Measurements from ENCODE around the gene ORMDL1. TPM values are rescaled to one million over a fixed set of nuclear protein-coding genes. Genes with fewer than 3 reads are reported as not detected.
"Not testable (repeated sequence)": the region's sequence is repeated elsewhere in the genome, so short reads cannot be mapped to it uniquely, and the experiment has no call there.

Gene ORMDL1
- polyA plus RNA-seq, 1 donor: 86.6 TPM

DNA sequence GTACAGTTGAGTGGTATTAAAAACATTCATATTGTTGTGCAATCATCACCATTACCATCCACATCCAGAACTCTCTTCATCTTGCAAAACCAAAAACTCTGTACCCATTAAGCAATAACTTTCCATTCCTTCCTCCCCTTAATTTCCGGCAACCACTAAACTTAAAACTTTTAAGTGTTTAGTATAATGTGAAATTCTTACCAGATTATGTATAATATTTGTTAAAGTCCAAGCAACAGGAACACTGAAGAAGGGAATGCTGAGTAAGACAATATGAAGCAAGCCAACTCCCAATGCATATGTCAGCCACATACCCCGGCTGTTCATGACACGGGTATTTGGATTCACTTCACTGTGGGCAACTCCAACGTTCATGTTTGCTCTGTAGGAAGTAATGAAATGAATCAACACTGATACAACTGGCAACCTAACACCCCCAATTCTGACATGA is 1.9 kb downstream of the ORMDL1 start:
- H3K27me3 ChIP-seq (ENCODE audit: control insufficient read depth, insufficient read depth, low read length): no peaks in the 10 kb centered on the region
- peaks cover 9% of the 10 kb centered on the region for H3K4me1 ChIP-seq (ENCODE audit: control insufficient read depth, insufficient read depth, low read length)
- no peak overlapping the region for H3K27ac ChIP-seq (ENCODE audit: low read length)
- no peak overlapping the region for H3K4me3 ChIP-seq (ENCODE audit: low read length)
- H3K36me3 ChIP-seq (ENCODE audit: control insufficient read depth, insufficient read depth, low read length): peaks cover 18% of the 10 kb centered on the region
- DNase-seq: peak in 1 of 2 donors; percentile 25
- no CpG with 5 or more reads among the region's 4 CpGs for WGBS (ENCODE audit: insufficient coverage, low lambda C conversion rate)
- H3K9me3 ChIP-seq (ENCODE audit: control insufficient read depth, low read depth, low read length): no peaks in the 10 kb centered on the region

- DNase-seq: no peak
- no CpG with 5 or more reads among the region's 1 CpG for WGBS (ENCODE audit: insufficient coverage, low lambda C conversion rate)
- Histone ChIP-seq H3K4me3 (ENCODE audit: low read length) (no peak overlapping the region), H3K4me1 (ENCODE audit: control insufficient read depth, insufficient read depth, low read length) (no peaks in the 10 kb centered on the region), H3K27ac (ENCODE audit: low read length) (no peak overlapping the region), H3K36me3 (ENCODE audit: control insufficient read depth, insufficient read depth, low read length) (peaks cover 46% of the 10 kb centered on the region), H3K9me3 (ENCODE audit: control insufficient read depth, low read depth, low read length) (no peaks in the 10 kb centered on the region), H3K27me3 (ENCODE audit: control insufficient read depth, insufficient read depth, low read length) (no peaks in the 10 kb centered on the region)
Measured at GRCh38 chr2:189772212-189772611, 11.9 kb downstream of the ORMDL1 start.

DNA sequence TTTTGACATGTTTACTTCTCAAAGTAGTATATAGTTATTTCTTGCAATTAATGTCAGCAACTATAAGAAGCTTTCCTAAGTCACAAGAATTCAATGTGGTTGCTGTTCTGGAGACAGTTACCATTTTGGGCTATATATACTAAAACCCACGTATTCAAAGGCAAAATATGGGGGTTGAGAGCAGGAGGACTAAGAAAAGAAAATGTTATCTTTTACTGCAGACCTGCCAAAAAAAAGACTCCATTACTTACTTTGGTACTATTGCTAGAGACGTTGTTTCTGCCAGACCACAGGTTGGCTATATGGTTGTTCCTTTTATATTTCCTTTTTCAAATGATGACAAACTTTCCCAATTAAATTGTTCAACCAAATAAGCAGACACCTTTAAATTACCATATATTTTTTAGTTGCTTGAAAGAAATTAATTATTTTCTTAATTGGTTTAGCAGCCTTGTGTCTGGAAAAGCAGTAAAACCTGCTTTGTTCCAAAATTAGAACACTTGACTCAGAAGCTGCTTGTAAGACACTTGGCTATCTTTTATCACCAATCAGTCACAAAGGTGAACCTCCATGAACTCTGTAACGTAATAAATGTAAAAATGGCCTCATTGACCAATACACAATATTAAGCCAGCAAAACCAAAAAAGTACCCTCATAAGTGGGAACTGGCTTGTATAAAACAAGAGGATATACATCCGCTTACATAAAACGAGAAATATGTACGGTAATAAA is 13.4 kb downstream of the ORMDL1 start:
- H3K4me3 ChIP-seq (ENCODE audit: low read length): no peak overlapping the region
- H3K27ac ChIP-seq (ENCODE audit: low read length): no peak overlapping the region
- no peak for DNase-seq
- no peaks in the 10 kb centered on the region for H3K4me1 ChIP-seq (ENCODE audit: control insufficient read depth, insufficient read depth, low read length)
- H3K27me3 ChIP-seq (ENCODE audit: control insufficient read depth, insufficient read depth, low read length): no peaks in the 10 kb centered on the region
- peaks cover 42% of the 10 kb centered on the region for H3K36me3 ChIP-seq (ENCODE audit: control insufficient read depth, insufficient read depth, low read length)
- 54% methylated on average over 5 of the region's 6 CpGs for WGBS (ENCODE audit: insufficient coverage, low lambda C conversion rate)
- H3K9me3 ChIP-seq (ENCODE audit: control insufficient read depth, low read depth, low read length): no peaks in the 10 kb centered on the region

GRCh38 chr2:189763908-189764661 is 20.1 kb downstream of the ORMDL1 start:
- WGBS (ENCODE audit: insufficient coverage, low lambda C conversion rate): no CpG with 5 or more reads among the region's 4 CpGs
- Histone ChIP-seq H3K27me3 (ENCODE audit: control insufficient read depth, insufficient read depth, low read length) (no peaks in the 10 kb centered on the region), H3K4me3 (ENCODE audit: low read length) (no peak overlapping the region), H3K4me1 (ENCODE audit: control insufficient read depth, insufficient read depth, low read length) (peaks cover 3% of the 10 kb centered on the region), H3K9me3 (ENCODE audit: control insufficient read depth, low read depth, low read length) (no peaks in the 10 kb centered on the region), H3K27ac (ENCODE audit: low read length) (no peak overlapping the region), H3K36me3 (ENCODE audit: control insufficient read depth, insufficient read depth, low read length) (peaks cover 4% of the 10 kb centered on the region)
- no peak for DNase-seq

GRCh38 chr2:189762551-189763298 is 21.4 kb downstream of the ORMDL1 start, which contains the start of gene OSGEPL1:
TSS of gene OSGEPL1 (minus strand) at chr2:189762792. CDS start at chr2:189761640, 1,152 bp downstream.
- H3K27me3 ChIP-seq (ENCODE audit: control insufficient read depth, insufficient read depth, low read length): no peaks in the 10 kb centered on the region
- peak within 1 kb of the TSS; percentile 83 for H3K4me3 ChIP-seq (ENCODE audit: low read length)
- peaks cover 6% of the 10 kb centered on the region for H3K36me3 ChIP-seq (ENCODE audit: control insufficient read depth, insufficient read depth, low read length)
- peak within 1 kb of the TSS; percentile 87 for H3K27ac ChIP-seq (ENCODE audit: low read length)
- peaks cover 3% of the 10 kb centered on the region for H3K4me1 ChIP-seq (ENCODE audit: control insufficient read depth, insufficient read depth, low read length)
- H3K9me3 ChIP-seq (ENCODE audit: control insufficient read depth, low read depth, low read length): no peaks in the 10 kb centered on the region
- DNase-seq: peak; percentile 94 to 97
- WGBS (ENCODE audit: insufficient coverage, low lambda C conversion rate): no CpG with 5 or more reads among the region's 33 CpGs

DNA sequence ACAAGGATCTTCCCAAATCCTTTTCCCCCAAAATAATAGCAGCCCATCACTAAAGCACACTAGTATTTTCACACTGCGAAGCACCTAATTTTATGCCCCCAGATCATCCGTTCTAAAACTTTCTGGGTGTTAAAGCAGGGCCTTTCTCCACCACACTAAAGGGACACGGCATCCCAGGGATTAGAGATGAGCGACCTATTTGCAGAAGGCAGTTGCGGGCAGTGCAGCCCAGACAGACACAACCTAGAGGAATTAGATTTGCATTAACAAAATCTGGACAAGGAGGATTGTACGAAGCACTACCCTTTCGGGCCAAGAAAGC is 21.9 kb downstream of the ORMDL1 start:
- H3K27ac ChIP-seq (ENCODE audit: low read length): peak overlapping the region; percentile 87
- no peaks in the 10 kb centered on the region for H3K9me3 ChIP-seq (ENCODE audit: control insufficient read depth, low read depth, low read length)
- H3K4me3 ChIP-seq (ENCODE audit: low read length): peak overlapping the region; percentile 83
- peaks cover 6% of the 10 kb centered on the region for H3K36me3 ChIP-seq (ENCODE audit: control insufficient read depth, insufficient read depth, low read length)
- no peak for DNase-seq
- no CpG with 5 or more reads among the region's 7 CpGs for WGBS (ENCODE audit: insufficient coverage, low lambda C conversion rate)
- H3K4me1 ChIP-seq (ENCODE audit: control insufficient read depth, insufficient read depth, low read length): peaks cover 3% of the 10 kb centered on the region
- no peaks in the 10 kb centered on the region for H3K27me3 ChIP-seq (ENCODE audit: control insufficient read depth, insufficient read depth, low read length)

DNA sequence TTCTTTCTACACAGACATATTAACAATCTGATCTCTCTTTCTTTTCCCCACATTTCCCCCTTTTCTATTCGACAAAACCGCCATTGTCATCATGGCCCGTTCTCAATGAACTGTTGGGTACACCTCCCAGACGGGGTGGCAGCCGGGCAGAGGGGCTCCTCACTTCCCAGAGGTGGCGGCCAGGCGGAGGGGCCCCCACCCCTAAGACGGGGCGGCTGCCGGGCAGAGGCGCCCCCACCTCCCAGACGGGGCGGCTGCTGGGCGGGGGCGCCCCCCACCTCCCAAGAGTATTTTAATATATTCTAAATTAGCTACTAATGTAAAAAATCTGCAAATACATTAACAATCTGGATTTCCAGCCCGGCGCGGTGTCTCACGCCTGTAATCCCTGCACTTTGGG is 24.0 kb downstream of the ORMDL1 start:
- not testable (repeated sequence) for H3K4me3 ChIP-seq (ENCODE audit: low read length); H3K9me3 ChIP-seq (ENCODE audit: control insufficient read depth, low read depth, low read length); H3K27ac ChIP-seq (ENCODE audit: low read length); H3K36me3 ChIP-seq (ENCODE audit: control insufficient read depth, insufficient read depth, low read length); DNase-seq; H3K4me1 ChIP-seq (ENCODE audit: control insufficient read depth, insufficient read depth, low read length); H3K27me3 ChIP-seq (ENCODE audit: control insufficient read depth, insufficient read depth, low read length)
- no CpG with 5 or more reads among the region's 19 CpGs for WGBS (ENCODE audit: insufficient coverage, low lambda C conversion rate)

DNA sequence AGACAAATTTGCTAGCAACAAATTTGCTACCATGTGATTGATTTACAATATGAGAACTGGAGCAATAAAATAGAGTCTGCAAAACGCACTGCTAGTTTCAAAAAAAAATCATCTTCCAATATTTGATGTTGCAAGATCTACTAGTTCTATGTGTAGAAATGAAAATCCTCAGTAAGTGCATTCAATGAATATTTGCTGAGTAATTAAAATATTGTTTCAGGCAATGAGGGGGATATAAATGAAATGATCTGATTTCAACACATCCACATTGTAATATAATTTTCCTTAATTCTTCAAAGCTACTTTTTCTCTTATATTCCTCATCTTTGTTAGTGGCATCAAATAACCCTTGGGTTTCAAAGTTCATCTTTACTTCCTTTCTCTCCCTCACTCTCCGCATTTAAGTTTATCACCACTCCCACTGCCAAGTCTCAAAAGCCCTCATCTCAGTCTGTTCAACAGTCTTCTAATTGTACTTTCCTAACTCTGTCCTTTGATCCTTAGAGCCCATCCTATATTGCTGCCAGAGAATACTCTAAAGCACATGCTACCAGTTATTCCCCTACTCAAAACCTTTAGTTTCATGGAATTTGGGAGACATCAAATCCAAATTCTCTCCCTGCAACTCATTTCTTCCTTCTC is 27.7 kb downstream of the ORMDL1 start:
- no peak overlapping the region for H3K4me3 ChIP-seq (ENCODE audit: low read length)
- peak in 1 of 2 donors; percentile 59 for DNase-seq

DNA sequence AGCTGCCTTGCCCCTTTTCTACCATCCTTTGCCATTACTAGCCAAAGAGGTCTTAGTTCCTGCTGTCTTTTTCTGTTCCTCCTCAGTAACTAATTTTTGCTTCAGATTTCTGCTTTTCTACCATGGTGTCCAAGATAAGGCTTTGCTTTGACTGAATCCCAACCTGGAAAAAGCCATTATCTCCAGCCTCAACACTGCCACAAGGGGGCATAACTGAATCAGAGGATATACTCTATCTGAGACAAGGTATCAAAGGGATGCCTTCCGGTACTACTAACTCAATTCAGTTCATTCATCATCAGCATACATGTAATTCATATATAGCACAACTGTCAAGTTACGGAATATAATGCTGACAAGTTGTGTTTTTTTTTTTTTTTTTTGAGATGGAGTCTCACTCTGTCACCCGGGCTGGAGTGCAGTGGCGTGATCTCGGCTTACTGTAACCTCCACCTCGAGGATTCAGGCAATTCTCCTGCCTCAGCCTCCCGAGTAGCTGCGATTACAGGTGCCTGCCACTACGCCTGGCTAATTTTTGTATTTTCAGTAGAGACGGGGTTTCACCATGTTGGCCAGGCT is 33.0 kb downstream of the ORMDL1 start:
- Histone ChIP-seq H3K4me3 (ENCODE audit: low read length) (no peak overlapping the region), H3K4me1 (ENCODE audit: control insufficient read depth, insufficient read depth, low read length) (peaks cover 2% of the 10 kb centered on the region), H3K27ac (ENCODE audit: low read length) (no peak overlapping the region), H3K9me3 (ENCODE audit: control insufficient read depth, low read depth, low read length) (no peaks in the 10 kb centered on the region), H3K27me3 (ENCODE audit: control insufficient read depth, insufficient read depth, low read length) (no peaks in the 10 kb centered on the region), H3K36me3 (ENCODE audit: control insufficient read depth, insufficient read depth, low read length) (peaks cover 23% of the 10 kb centered on the region)
- peak in 1 of 2 donors; percentile 27 for DNase-seq
- no CpG with 5 or more reads among the region's 10 CpGs for WGBS (ENCODE audit: insufficient coverage, low lambda C conversion rate)

More for the DNA sequence above, 27.7 kb downstream of the ORMDL1 start:
- Histone ChIP-seq H3K9me3 (ENCODE audit: control insufficient read depth, low read depth, low read length) (no peaks in the 10 kb centered on the region), H3K36me3 (ENCODE audit: control insufficient read depth, insufficient read depth, low read length) (peaks cover 6% of the 10 kb centered on the region), H3K27me3 (ENCODE audit: control insufficient read depth, insufficient read depth, low read length) (no peaks in the 10 kb centered on the region), H3K4me1 (ENCODE audit: control insufficient read depth, insufficient read depth, low read length) (peaks cover 3% of the 10 kb centered on the region), H3K27ac (ENCODE audit: low read length) (no peak overlapping the region)
- WGBS (ENCODE audit: insufficient coverage, low lambda C conversion rate): 17% methylated on average over 2 of the region's 2 CpGs
